Measurements from ENCODE around the gene ADAMTSL5. TPM values are rescaled to one million over a fixed set of nuclear protein-coding genes. Genes with fewer than 3 reads are reported as not detected.
"Not testable (repeated sequence)": the region's sequence is repeated elsewhere in the genome, so short reads cannot be mapped to it uniquely, and the experiment has no call there.

The ADAMTSL5 gene
- total RNA-seq, 2 donors from 2014 or later: 22.2 to 36.2 TPM

DNA sequence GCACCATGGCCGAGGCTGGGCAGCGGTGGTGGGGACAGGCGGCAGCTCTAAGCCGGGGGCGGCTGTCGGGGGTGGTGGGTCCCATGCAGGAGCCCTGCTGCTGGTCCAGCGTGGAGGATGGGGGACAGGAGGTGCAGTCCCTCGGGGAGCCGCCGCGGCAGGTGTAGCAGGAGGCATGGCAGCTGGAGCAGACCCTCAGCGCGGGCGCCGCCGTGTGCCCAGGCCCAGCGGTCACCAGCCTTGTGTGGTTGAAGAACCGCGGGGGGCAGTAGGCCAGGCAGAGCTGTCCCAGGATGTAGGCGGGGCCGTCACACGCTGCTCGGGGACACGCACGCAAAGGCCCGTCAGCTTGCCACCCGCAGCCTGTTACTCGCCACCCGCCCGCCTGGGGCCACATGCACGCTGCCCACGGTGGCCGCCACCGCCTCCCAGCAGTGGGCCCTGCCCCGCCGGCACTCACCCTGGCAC is 30.9 kb downstream of the ADAMTSL5 start:
- Histone ChIP-seq H3K9me3 (no peaks in the 10 kb centered on the region), H3K27ac (no peak overlapping the region), H3K4me1 (ENCODE audit: control insufficient read depth in 1 of 2, low read depth in 2 of 2) (peaks cover 6 to 15% of the 10 kb centered on the region in 2 donors), H3K4me3 (no peak overlapping the region), H3K27me3 (replicated peaks; ENCODE audit: insufficient read depth) (no peaks in the 10 kb centered on the region), H3K36me3 (no peaks in the 10 kb centered on the region)
- no peak for DNase-seq (ENCODE audit: low spot score)
- TF ChIP-seq, protein P1, sequence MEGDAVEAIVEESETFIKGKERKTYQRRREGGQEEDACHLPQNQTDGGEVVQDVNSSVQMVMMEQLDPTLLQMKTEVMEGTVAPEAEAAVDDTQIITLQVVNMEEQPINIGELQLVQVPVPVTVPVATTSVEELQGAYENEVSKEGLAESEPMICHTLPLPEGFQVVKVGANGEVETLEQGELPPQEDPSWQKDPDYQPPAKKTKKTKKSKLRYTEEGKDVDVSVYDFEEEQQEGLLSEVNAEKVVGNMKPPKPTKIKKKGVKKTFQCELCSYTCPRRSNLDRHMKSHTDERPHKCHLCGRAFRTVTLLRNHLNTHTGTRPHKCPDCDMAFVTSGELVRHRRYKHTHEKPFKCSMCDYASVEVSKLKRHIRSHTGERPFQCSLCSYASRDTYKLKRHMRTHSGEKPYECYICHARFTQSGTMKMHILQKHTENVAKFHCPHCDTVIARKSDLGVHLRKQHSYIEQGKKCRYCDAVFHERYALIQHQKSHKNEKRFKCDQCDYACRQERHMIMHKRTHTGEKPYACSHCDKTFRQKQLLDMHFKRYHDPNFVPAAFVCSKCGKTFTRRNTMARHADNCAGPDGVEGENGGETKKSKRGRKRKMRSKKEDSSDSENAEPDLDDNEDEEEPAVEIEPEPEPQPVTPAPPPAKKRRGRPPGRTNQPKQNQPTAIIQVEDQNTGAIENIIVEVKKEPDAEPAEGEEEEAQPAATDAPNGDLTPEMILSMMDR (IDR thresholded peaks at IDR 0.05): no peak
- ATAC-seq (ENCODE audit: insufficient number of reproducible peaks, low FRiP score, low read depth): no peak

DNA sequence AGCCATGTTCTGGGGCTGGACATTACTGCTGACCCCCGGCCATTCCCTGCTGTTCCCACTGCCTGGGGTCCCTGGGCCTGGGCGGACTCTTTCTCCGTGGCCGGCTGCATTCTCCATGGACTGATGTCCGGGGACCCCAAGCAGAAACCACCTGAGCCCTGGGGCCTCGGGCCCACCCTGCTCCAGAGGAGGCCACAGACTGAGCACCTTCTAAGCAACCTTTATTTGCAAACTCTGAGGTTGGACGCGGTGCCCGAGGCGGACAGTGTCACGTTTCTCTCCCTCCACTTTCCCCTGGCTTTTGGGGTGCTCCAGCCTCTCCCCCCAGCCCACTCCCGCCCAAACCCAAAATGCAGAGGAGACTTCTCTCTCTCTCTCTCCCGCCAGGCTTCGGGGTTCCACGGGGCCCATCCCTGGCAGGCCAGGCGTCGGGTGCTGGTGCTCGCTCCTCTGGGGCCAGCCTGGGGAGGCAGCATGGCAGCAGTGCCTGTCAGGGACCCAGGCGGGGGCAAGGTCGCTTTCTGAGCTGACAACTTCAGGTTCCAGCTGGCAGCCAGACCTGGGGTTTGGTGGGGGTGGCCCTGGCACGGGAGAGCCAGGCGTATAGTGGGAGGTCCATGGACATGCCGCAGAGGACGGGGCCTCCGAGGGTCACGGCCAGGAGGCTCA is 31.5 kb downstream of the ADAMTSL5 start:
- H3K4me1 ChIP-seq (ENCODE audit: control insufficient read depth in 1 of 2, low read depth in 2 of 2): peaks cover 6 to 15% of the 10 kb centered on the region in 2 donors
- no peak overlapping the region for H3K27ac ChIP-seq
- ATAC-seq (ENCODE audit: insufficient number of reproducible peaks, low FRiP score, low read depth): no peak
- peaks cover under 1% of the 10 kb centered on the region for H3K36me3 ChIP-seq
- H3K27me3 ChIP-seq (replicated peaks; ENCODE audit: insufficient read depth): no peaks in the 10 kb centered on the region
- no peak for DNase-seq (ENCODE audit: low spot score)
- TF ChIP-seq, protein P1 (IDR thresholded peaks at IDR 0.05): no peak
- H3K4me3 ChIP-seq: no peak overlapping the region
- no peaks in the 10 kb centered on the region for H3K9me3 ChIP-seq

DNA sequence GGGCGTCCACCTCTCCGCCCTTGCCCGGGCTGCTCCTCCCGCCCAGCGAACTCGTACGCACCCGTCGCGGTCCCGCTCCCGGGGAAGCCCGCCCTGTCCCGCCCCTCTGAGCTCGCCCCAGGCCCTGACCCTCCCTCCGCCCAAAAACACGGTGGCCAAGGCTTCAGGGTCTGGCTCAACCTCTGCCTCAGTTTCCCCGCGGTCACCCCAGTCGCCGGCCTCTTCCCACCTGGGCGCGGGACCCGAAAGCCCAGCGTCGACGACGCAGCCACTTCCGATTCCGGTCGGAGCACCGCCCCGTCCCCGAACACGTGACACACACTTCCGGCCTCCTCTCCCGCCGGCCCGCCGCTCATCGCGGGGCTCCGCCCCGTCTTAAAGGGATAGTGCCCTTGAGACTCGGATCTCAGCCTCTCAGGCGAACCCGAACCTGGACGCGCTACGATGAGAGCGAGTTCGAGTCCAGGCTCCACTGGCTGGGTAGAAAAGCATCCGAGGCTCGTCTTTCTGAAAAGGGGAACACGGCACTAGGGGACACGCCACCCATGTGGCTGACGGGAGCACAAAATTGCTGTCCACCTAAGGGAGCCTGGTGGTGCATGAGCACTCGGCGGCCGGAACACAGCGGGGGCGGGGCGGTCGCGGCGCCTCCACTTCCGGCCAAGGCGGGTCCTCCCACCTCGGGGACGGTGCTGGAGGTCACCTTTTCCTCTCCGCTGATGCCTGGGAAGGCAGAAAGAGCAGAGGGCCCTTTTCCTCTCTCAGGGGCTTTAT is 33.7 kb downstream of the ADAMTSL5 start, which contains the start of gene C19orf25:
Gene C19orf25 (minus strand): TSS at position 282 of the 774 bp plus-strand sequence. CDS start 312 bp downstream, outside the sequence.
- H3K4me1 ChIP-seq (ENCODE audit: control insufficient read depth in 1 of 2, low read depth in 2 of 2): peaks cover 6 to 15% of the 10 kb centered on the region in 2 donors
- TF ChIP-seq, protein P1 (IDR thresholded peaks at IDR 0.05): no peak
- peaks cover 6% of the 10 kb centered on the region for H3K36me3 ChIP-seq
- no peaks in the 10 kb centered on the region for H3K9me3 ChIP-seq
- DNase-seq (ENCODE audit: low spot score) (peak; percentile 78), ATAC-seq (ENCODE audit: insufficient number of reproducible peaks, low FRiP score, low read depth) (peak; percentile 85)
- peak within 1 kb of the TSS in 1 of 2 donors; percentile 32 for H3K27ac ChIP-seq
- H3K27me3 ChIP-seq (replicated peaks; ENCODE audit: insufficient read depth): no peaks in the 10 kb centered on the region
- H3K4me3 ChIP-seq: peak within 1 kb of the TSS; percentile 86

DNA sequence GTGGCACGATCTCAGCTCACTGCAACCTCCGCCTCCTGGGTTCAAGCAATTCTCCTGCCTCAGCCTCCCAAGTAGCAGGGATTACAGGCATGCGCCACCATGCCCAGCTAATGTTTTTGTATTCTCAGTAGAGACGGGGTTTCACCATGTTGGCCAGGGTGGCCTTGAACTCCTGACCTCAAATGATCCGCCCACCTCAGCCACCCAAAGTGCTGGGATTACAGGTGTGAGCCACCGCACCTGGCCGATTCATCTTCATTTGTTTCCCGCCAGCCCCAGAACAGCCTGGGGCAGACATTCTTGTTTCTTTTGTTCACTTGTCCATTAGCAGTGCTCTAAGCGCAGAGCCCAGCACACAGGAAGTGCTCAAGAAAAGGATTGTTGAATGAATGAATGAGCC is 35.8 kb downstream of the ADAMTSL5 start:
- DNase-seq (ENCODE audit: low spot score); H3K36me3 ChIP-seq: not testable (repeated sequence)
- H3K4me1 ChIP-seq (ENCODE audit: control insufficient read depth in 1 of 2, low read depth in 2 of 2): peaks cover 6 to 15% of the 10 kb centered on the region in 2 donors

DNA sequence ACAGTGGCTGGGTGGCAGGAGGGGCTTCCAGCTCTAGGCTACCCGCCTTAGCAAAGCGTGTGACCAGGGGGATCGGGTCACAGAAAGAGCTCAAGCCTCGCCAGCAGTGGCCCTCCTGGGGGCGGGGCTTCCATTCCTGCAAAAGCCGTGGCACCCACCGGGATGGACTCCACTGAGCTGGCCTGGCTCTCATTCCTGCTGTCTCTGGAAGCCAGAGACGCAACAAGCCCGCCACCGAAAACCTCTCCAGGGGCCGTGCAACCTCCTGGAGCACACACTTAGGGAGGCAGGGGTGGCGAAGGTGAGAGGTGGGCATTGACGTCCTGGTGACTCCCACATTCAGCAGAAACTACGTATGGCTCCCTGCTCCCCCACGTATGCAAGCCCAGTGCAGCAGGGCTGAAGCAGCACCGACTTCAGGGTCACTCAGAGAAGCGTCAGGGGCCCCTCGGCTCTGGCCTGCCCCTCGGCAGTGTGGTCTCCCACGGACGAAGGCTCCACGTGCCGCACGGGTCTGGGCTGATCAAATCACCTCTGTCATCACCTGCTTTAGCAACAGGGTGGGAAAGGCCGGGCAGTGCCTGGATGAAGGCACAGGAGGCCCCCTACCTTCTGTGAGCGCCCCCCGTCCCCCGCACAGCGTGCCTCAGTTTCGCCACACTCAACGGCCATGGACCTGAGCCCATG is 36.9 kb downstream of the ADAMTSL5 start:
- H3K9me3 ChIP-seq: no peaks in the 10 kb centered on the region
- no peak overlapping the region for H3K27ac ChIP-seq
- ATAC-seq (ENCODE audit: insufficient number of reproducible peaks, low FRiP score, low read depth) (no peak), DNase-seq (ENCODE audit: low spot score) (no peak)
- peaks cover 15 to 27% of the 10 kb centered on the region in 2 donors for H3K4me1 ChIP-seq (ENCODE audit: control insufficient read depth in 1 of 2, low read depth in 2 of 2)
- peaks cover 6% of the 10 kb centered on the region for H3K36me3 ChIP-seq
- TF ChIP-seq, protein P1 (IDR thresholded peaks at IDR 0.05): no peak
- H3K27me3 ChIP-seq (replicated peaks; ENCODE audit: insufficient read depth): peaks cover 15% of the 10 kb centered on the region
- H3K4me3 ChIP-seq: no peak overlapping the region

More for the DNA sequence above, 35.8 kb downstream of the ADAMTSL5 start:
- H3K9me3 ChIP-seq; H3K27me3 ChIP-seq (replicated peaks; ENCODE audit: insufficient read depth); H3K27ac ChIP-seq; ATAC-seq (ENCODE audit: insufficient number of reproducible peaks, low FRiP score, low read depth); H3K4me3 ChIP-seq: not testable (repeated sequence)
